Esophagus squamous epithelium (tissue), 4 donors: ENCODE measurements around the gene TP53I11.

ENCODE experiments used
- CTCF ChIP-seq, 6 experiments: fragments of 450-650 bp in 4 of 6; fragments of 200-600 bp in 2 of 6; sonication (generic) in 2 of 6; IDR thresholded peaks; one replicate each; pipeline ENCODE4 v1.5.1; 2016 to 2019; ENCODE audit warnings: antibody characterized with exemption in 6 of 6, mild to moderate bottlenecking in 4 of 6, moderate library complexity in 4 of 6
- POLR2A ChIP-seq, 4 donors: fragments of 450-650 bp; IDR thresholded peaks; one replicate each; pipeline ENCODE4 v1.6.1; 2017; ENCODE audit warnings: antibody characterized with exemption in 4 of 4, mild to moderate bottlenecking in 4 of 4, moderate library complexity in 3 of 4

GRCh38 chr11:44920451-44920850 lies 30.2 kb downstream of the TP53I11 start:
- TF ChIP-seq CTCF (IDR thresholded peaks at IDR 0.05) = no peak
- no peak for TF ChIP-seq POLR2A (IDR thresholded peaks at IDR 0.05)
